Measurements from ENCODE around the gene AQP11.
A peak's percentile ranks its signal among the peaks of the same experiment; 100 is the strongest.

Gene AQP11

GRCh38 chr11:77589181-77589520 is 602 bp upstream of the AQP11 start:
- Histone ChIP-seq H3K4me3 (replicated peaks; ENCODE audit: insufficient read depth, low read length) (peak overlapping the region; percentile 45), H3K27ac (replicated peaks) (no peak overlapping the region), H3K27me3 (ENCODE audit: insufficient read depth, poor library complexity, severe bottlenecking) (no peaks in the 10 kb centered on the region)
- no peak for DNase-seq (ENCODE audit: low read depth in 1 of 2, low spot score in 1 of 2)
- no peak for TF ChIP-seq POLR2AphosphoS5 (IDR thresholded peaks at IDR 0.05; ENCODE audit: low read depth)
- no peak for TF ChIP-seq SPI1 (IDR thresholded peaks at IDR 0.05; ENCODE audit: borderline replicate concordance, low read depth)
- TF ChIP-seq, protein P1, sequence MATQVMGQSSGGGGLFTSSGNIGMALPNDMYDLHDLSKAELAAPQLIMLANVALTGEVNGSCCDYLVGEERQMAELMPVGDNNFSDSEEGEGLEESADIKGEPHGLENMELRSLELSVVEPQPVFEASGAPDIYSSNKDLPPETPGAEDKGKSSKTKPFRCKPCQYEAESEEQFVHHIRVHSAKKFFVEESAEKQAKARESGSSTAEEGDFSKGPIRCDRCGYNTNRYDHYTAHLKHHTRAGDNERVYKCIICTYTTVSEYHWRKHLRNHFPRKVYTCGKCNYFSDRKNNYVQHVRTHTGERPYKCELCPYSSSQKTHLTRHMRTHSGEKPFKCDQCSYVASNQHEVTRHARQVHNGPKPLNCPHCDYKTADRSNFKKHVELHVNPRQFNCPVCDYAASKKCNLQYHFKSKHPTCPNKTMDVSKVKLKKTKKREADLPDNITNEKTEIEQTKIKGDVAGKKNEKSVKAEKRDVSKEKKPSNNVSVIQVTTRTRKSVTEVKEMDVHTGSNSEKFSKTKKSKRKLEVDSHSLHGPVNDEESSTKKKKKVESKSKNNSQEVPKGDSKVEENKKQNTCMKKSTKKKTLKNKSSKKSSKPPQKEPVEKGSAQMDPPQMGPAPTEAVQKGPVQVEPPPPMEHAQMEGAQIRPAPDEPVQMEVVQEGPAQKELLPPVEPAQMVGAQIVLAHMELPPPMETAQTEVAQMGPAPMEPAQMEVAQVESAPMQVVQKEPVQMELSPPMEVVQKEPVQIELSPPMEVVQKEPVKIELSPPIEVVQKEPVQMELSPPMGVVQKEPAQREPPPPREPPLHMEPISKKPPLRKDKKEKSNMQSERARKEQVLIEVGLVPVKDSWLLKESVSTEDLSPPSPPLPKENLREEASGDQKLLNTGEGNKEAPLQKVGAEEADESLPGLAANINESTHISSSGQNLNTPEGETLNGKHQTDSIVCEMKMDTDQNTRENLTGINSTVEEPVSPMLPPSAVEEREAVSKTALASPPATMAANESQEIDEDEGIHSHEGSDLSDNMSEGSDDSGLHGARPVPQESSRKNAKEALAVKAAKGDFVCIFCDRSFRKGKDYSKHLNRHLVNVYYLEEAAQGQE (IDR thresholded peaks at IDR 0.05; ENCODE audit: insufficient replicate concordance, low read depth): no peak
- TF ChIP-seq, protein P2, sequence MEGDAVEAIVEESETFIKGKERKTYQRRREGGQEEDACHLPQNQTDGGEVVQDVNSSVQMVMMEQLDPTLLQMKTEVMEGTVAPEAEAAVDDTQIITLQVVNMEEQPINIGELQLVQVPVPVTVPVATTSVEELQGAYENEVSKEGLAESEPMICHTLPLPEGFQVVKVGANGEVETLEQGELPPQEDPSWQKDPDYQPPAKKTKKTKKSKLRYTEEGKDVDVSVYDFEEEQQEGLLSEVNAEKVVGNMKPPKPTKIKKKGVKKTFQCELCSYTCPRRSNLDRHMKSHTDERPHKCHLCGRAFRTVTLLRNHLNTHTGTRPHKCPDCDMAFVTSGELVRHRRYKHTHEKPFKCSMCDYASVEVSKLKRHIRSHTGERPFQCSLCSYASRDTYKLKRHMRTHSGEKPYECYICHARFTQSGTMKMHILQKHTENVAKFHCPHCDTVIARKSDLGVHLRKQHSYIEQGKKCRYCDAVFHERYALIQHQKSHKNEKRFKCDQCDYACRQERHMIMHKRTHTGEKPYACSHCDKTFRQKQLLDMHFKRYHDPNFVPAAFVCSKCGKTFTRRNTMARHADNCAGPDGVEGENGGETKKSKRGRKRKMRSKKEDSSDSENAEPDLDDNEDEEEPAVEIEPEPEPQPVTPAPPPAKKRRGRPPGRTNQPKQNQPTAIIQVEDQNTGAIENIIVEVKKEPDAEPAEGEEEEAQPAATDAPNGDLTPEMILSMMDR (IDR thresholded peaks at IDR 0.05; ENCODE audit: insufficient read depth, low read length): no peak
- TF ChIP-seq GABPA (IDR thresholded peaks at IDR 0.05; ENCODE audit: low read depth): no peak

DNA sequence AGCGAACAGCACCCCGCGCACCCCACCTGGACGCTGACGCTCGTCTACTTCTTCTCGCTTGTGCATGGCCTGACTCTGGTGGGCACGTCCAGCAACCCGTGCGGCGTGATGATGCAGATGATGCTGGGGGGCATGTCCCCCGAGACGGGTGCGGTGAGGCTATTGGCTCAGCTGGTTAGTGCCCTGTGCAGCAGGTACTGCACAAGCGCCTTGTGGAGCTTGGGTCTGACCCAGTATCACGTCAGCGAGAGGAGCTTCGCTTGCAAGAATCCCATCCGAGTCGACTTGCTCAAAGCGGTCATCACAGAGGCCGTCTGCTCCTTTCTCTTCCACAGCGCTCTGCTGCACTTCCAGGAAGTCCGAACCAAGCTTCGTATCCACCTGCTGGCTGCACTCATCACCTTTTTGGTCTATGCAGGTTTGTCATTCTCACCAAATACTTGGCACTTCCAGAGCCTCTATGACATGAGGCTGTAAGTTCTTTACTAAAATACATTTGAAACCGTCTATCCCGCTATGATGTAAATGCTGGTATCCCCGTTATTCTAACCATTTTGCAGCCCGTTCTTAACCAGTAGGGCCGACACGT is 535 bp downstream of the AQP11 start:
- peak in 1 of 2 experiments; percentile 6 for DNase-seq (ENCODE audit: low read depth in 1 of 2, low spot score in 1 of 2)
- TF ChIP-seq, protein P1 (IDR thresholded peaks at IDR 0.05; ENCODE audit: insufficient replicate concordance, low read depth): no peak
- no peak for TF ChIP-seq GABPA (IDR thresholded peaks at IDR 0.05; ENCODE audit: low read depth)
- TF ChIP-seq POLR2AphosphoS5 (IDR thresholded peaks at IDR 0.05; ENCODE audit: low read depth): no peak; the same call in none of the 2 replicates
- TF ChIP-seq SPI1 (IDR thresholded peaks at IDR 0.05; ENCODE audit: borderline replicate concordance, low read depth): no peak
- TF ChIP-seq, protein P2 (IDR thresholded peaks at IDR 0.05; ENCODE audit: insufficient read depth, low read length): no peak
- no peak overlapping the region for H3K27ac ChIP-seq (replicated peaks)
- no peaks in the 10 kb centered on the region for H3K27me3 ChIP-seq (ENCODE audit: insufficient read depth, poor library complexity, severe bottlenecking)
- H3K4me3 ChIP-seq (replicated peaks; ENCODE audit: insufficient read depth, low read length): peak overlapping the region; percentile 45

DNA sequence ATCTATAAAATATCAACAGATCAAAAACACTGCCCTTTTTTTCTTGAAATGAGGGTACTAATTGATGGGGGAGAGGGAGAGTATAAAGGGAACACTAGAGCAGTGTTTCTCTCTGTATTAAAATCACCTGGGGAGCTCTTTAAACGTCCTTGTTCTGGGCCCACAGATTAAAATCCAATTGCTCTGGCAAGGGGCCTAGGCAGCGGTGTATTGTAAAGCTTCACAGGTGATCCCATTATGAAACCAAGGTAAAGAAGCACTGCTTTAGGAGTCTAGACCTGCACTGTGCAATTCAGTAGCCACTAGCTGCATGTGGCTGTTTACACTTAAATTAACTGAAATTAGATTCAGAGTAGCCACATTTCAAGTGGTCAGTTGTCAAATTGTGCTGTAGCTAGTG is 3.0 kb downstream of the AQP11 start:
- no peak for DNase-seq (ENCODE audit: low read depth in 1 of 2, low spot score in 1 of 2)
- Histone ChIP-seq H3K27ac (replicated peaks) (no peak overlapping the region), H3K27me3 (ENCODE audit: insufficient read depth, poor library complexity, severe bottlenecking) (no peaks in the 10 kb centered on the region), H3K4me3 (replicated peaks; ENCODE audit: insufficient read depth, low read length) (no peak overlapping the region)
- TF ChIP-seq, protein P1 (IDR thresholded peaks at IDR 0.05; ENCODE audit: insufficient replicate concordance, low read depth): no peak
- TF ChIP-seq, protein P2 (IDR thresholded peaks at IDR 0.05; ENCODE audit: insufficient read depth, low read length): no peak
- no peak for TF ChIP-seq GABPA (IDR thresholded peaks at IDR 0.05; ENCODE audit: low read depth)
- TF ChIP-seq POLR2AphosphoS5 (IDR thresholded peaks at IDR 0.05; ENCODE audit: low read depth): no peak
- no peak for TF ChIP-seq SPI1 (IDR thresholded peaks at IDR 0.05; ENCODE audit: borderline replicate concordance, low read depth)
